HL-60 (cell line): ENCODE data around the gene CCT8.

Experiments
- DNase-seq, 2 experiments: peaks; one replicate each; pipeline ENCODE4 v3.0.0-alpha.2; 2010 to 2020; ENCODE audit warnings: low read depth in 1 of 2, low spot score in 1 of 2
- H3K27ac ChIP-seq: fragments of 250-450 bp; sonication (Bioruptor Pico); replicated peaks from 2 replicates; pipeline ENCODE4 v1.5.1; 2020; ENCODE audit warnings: mild to moderate bottlenecking, moderate library complexity
- H3K27me3 ChIP-seq: fragments of 250-450 bp; sonication (Bioruptor Pico); 2 replicates; pipeline ENCODE4 v1.5.1; 2021; ENCODE audit warnings: mild to moderate bottlenecking, moderate library complexity; ENCODE audit not compliant: insufficient read depth, poor library complexity, severe bottlenecking
- H3K4me3 ChIP-seq: replicated peaks from 2 replicates; pipeline ENCODE4 v1.5.1; 2011; ENCODE audit warnings: mild to moderate bottlenecking, control low read depth, low read length; ENCODE audit not compliant: insufficient read depth
- CTCF ChIP-seq: IDR thresholded peaks from one replicate; pipeline ENCODE4 v1.5.1; 2011; ENCODE audit warnings: low read length, control low read depth, inconsistent platforms; ENCODE audit not compliant: insufficient read depth
- GABPA ChIP-seq: IDR thresholded peaks from 2 replicates; pipeline ENCODE4 v1.6.1; 2012; ENCODE audit warnings: low read depth
- POLR2AphosphoS5 ChIP-seq: IDR thresholded peaks from 2 replicates; pipeline ENCODE4 v1.6.1; 2012; ENCODE audit warnings: low read depth
- REST ChIP-seq: IDR thresholded peaks from 2 replicates; pipeline ENCODE4 v1.6.1; 2012; ENCODE audit warnings: low read depth; ENCODE audit not compliant: insufficient replicate concordance
- SPI1 ChIP-seq: IDR thresholded peaks from 2 replicates; pipeline ENCODE4 v1.6.1; 2012; ENCODE audit warnings: low read depth, mild to moderate bottlenecking, borderline replicate concordance

Gene CCT8

GRCh38 chr21:29072873-29073221 is 601 bp downstream of the CCT8 start:
- peak overlapping the region; percentile 91 for H3K4me3 ChIP-seq
- TF ChIP-seq CTCF = no peak
- TF ChIP-seq REST = no peak
- no peak for TF ChIP-seq POLR2AphosphoS5
- TF ChIP-seq GABPA = no peak
- DNase-seq = peak in 1 of 2 experiments; percentile 36
- H3K27me3 ChIP-seq = no peaks in the 10 kb centered on the region
- H3K27ac ChIP-seq = peak overlapping the region; percentile 95

- H3K27ac ChIP-seq = no peak overlapping the region
- no peak overlapping the region for H3K4me3 ChIP-seq
- TF ChIP-seq SPI1 = 0 out of 2 replicates have a peak, but pooled peaks have one; percentile 15
- TF ChIP-seq CTCF = no peak
- H3K27me3 ChIP-seq = no peaks in the 10 kb centered on the region
- peak in 1 of 2 experiments; percentile 55 for DNase-seq
These were observed 8.5 kb downstream of the CCT8 start for GRCh38 chr21:29064850-29065481.

GRCh38 chr21:29056538-29057050 is 16.9 kb downstream of the CCT8 start:
- no peaks in the 10 kb centered on the region for H3K27me3 ChIP-seq
- DNase-seq = no peak
- H3K4me3 ChIP-seq = no peak overlapping the region
- TF ChIP-seq POLR2AphosphoS5 = no peak
- H3K27ac ChIP-seq = no peak overlapping the region

- DNase-seq = no peak
- Histone ChIP-seq H3K4me3 (no peak overlapping the region), H3K27me3 (no peaks in the 10 kb centered on the region), H3K27ac (no peak overlapping the region)
- TF ChIP-seq POLR2AphosphoS5 (no peak), SPI1 (no peak), GABPA (no peak), REST (no peak), CTCF (no peak)
These were observed 17.4 kb downstream of the CCT8 start for GRCh38 chr21:29056005-29056404.
